CD14-positive monocyte (primary cell): ENCODE data around the gene MFSD2B. TPM values are rescaled to one million over a fixed set of nuclear protein-coding genes. Genes with fewer than 3 reads are reported as not detected.

Experiments
- DNase-seq, 3 donors: peaks; one replicate each; pipeline ENCODE4 v3.0.0-alpha.2; 2011 to 2022
- H2AFZ ChIP-seq: 2 replicates; pipeline ENCODE4 v1.6.0; 2012; ENCODE audit warnings: mild to moderate bottlenecking, low read depth, low read length, inconsistent platforms; ENCODE audit not compliant: insufficient read depth, poor library complexity, severe bottlenecking
- H3K27ac ChIP-seq, 2 donors: 1 replicate in 1 of 2; 2 replicates in 1 of 2; pipeline ENCODE4 v1.5.1; 2012 to 2013; ENCODE audit warnings: low read length in 2 of 2, control low read depth in 1 of 2, inconsistent platforms in 1 of 2, low read depth in 1 of 2, mild to moderate bottlenecking in 1 of 2
- H3K27me3 ChIP-seq, 2 donors: one replicate each; pipeline versions ENCODE4 v1.6.0 to v1.6.1; 2011 to 2013; ENCODE audit warnings: low read length in 2 of 2; ENCODE audit not compliant: control insufficient read depth in 2 of 2, insufficient read depth in 2 of 2
- H3K36me3 ChIP-seq, 2 donors: replicated peaks in 1 of 2; 1 replicate in 1 of 2; 2 replicates in 1 of 2; pipeline versions ENCODE4 v1.5.1 to v1.6.1; 2012 to 2013; ENCODE audit warnings: low read length in 2 of 2, control low read depth in 1 of 2, inconsistent platforms in 1 of 2, mild to moderate bottlenecking in 1 of 2; ENCODE audit not compliant: insufficient read depth in 2 of 2, control insufficient read depth in 1 of 2
- H3K4me1 ChIP-seq, 2 donors: 1 replicate in 1 of 2; 2 replicates in 1 of 2; pipeline versions ENCODE4 v1.5.1 to v1.6.1; 2012 to 2013; ENCODE audit warnings: low read length in 2 of 2, control low read depth in 1 of 2, inconsistent platforms in 1 of 2, mild to moderate bottlenecking in 1 of 2, moderate library complexity in 1 of 2; ENCODE audit not compliant: insufficient read depth in 2 of 2, control insufficient read depth in 1 of 2
- H3K4me2 ChIP-seq: replicated peaks from 2 replicates; pipeline ENCODE3; 2012; ENCODE audit warnings: low read length, moderate library complexity, mild to moderate bottlenecking; ENCODE audit not compliant: poor library complexity, severe bottlenecking; ENCODE audit errors: extremely low read depth
- H3K4me3 ChIP-seq, 3 experiments: fragments of 200-600 bp in 1 of 3; sonication (generic) in 1 of 3; replicated peaks in 1 of 3; 1 replicate in 2 of 3; 2 replicates in 1 of 3; pipeline ENCODE4 v1.5.1; 2011 to 2013; ENCODE audit warnings: low read length in 3 of 3, mild to moderate bottlenecking in 3 of 3, control low read depth in 2 of 3, low read depth in 2 of 3, inconsistent platforms in 1 of 3, moderate library complexity in 1 of 3
- H3K79me2 ChIP-seq: 2 replicates; pipeline ENCODE4 v1.6.0; 2012; ENCODE audit warnings: mild to moderate bottlenecking, control low read depth, inconsistent platforms, low read length, moderate library complexity; ENCODE audit not compliant: insufficient read depth
- H3K9ac ChIP-seq: 2 replicates; pipeline ENCODE4 v1.6.0; 2017; ENCODE audit warnings: low read length, mild to moderate bottlenecking; ENCODE audit not compliant: insufficient read depth, poor library complexity, severe bottlenecking
- H3K9me3 ChIP-seq, 2 donors: replicated peaks in 1 of 2; 1 replicate in 1 of 2; 2 replicates in 1 of 2; pipeline versions ENCODE4 v1.5.1 to v1.6.1; 2012 to 2013; ENCODE audit warnings: low read length in 2 of 2, control low read depth in 1 of 2; ENCODE audit not compliant: control insufficient read depth in 1 of 2, insufficient read depth in 1 of 2
- H4K20me1 ChIP-seq: 2 replicates; pipeline ENCODE4 v1.6.0; 2012; ENCODE audit warnings: mild to moderate bottlenecking, low read length, control low read depth, moderate library complexity; ENCODE audit not compliant: insufficient read depth
- H3K27ac Mint-ChIP-seq, 7 donors: one replicate each; pipeline ENCODE4 v1.8.0; 2020; ENCODE audit warnings: mild to moderate bottlenecking in 7 of 7, mixed read lengths in 7 of 7, moderate library complexity in 6 of 7, inconsistent platforms in 2 of 7
- H3K27me3 Mint-ChIP-seq, 3 donors: one replicate each; pipeline ENCODE4 v1.8.0; 2021 to 2022; ENCODE audit warnings: low read depth in 3 of 3, mild to moderate bottlenecking in 3 of 3, mixed read lengths in 3 of 3, moderate library complexity in 3 of 3, inconsistent platforms in 1 of 3
- H3K36me3 Mint-ChIP-seq, 2 donors: one replicate each; pipeline ENCODE4 v1.8.0; 2020; ENCODE audit warnings: mixed read lengths in 2 of 2, inconsistent platforms in 1 of 2, mild to moderate bottlenecking in 1 of 2
- H3K4me1 Mint-ChIP-seq: one replicate; pipeline ENCODE4 v1.8.0; 2020; ENCODE audit warnings: mild to moderate bottlenecking, mixed read lengths
- H3K4me3 Mint-ChIP-seq, 2 donors: one replicate each; pipeline ENCODE4 v1.8.0; 2020; ENCODE audit warnings: mild to moderate bottlenecking in 2 of 2, mixed read lengths in 2 of 2, moderate library complexity in 1 of 2
- H3K9me3 Mint-ChIP-seq, 7 donors: one replicate each; pipeline ENCODE4 v1.8.0; 2020 to 2022; ENCODE audit warnings: mixed read lengths in 7 of 7, mild to moderate bottlenecking in 6 of 7, moderate library complexity in 6 of 7, inconsistent platforms in 2 of 7
- CTCF ChIP-seq: fragments of 200-600 bp; IDR thresholded peaks from one replicate; pipeline ENCODE4 v1.8.0; 2022; ENCODE audit warnings: antibody characterized with exemption, mild to moderate bottlenecking
- WGBS: methylation state at CpG from one replicate; pipeline ENCODE4 v1.1.5; 2013; ENCODE audit warnings: missing lambda C conversion rate; ENCODE audit not compliant: insufficient coverage; 5-methylcytosine and 5-hydroxymethylcytosine counted together
- intact Hi-C, 2 donors: fragments of 100-400 bp; cut with micrococcal nuclease; formaldehyde crosslinking; loops; one replicate each; pipeline versions ENCODE4 v1.15.0 to v1.15.1; 2023
- polyA plus RNA-seq, 3 donors: library from polyadenylated mRNA; depleted of rRNA in 1 of 3; unstranded in 2 of 3; stranded (reverse) in 1 of 3; fragments of 300-500 nt in 2 of 3; fragments of >200 nt in 1 of 3; fragmentation: Illumina TruSeq in 2 of 3; gene quantifications; 1 replicate in 2 of 3; 2 replicates in 1 of 3; pipeline ENCODE4 v1.2.3, GENCODE V29; 2012 to 2021

The MFSD2B gene
- polyA plus RNA-seq, 3 donors = 0.03 to 0.46 TPM; not detected in 1

GRCh38 chr2:24016853-24017703, 7.2 kb downstream of the MFSD2B start:
- no peak for TF ChIP-seq CTCF
- WGBS = 93% methylated on average over 32 of the region's 35 CpGs
- DNase-seq = no peak
- peaks cover 0 to 4% of the 10 kb centered on the region in 2 donors for H3K27me3 ChIP-seq
- H3K4me3 ChIP-seq = no peak overlapping the region
- no peak overlapping the region for H2AFZ ChIP-seq
- no peak overlapping the region for H3K9ac ChIP-seq
- intact Hi-C loops = no loop called here
- H3K36me3 ChIP-seq = no peaks in the 10 kb centered on the region
- no peaks in the 10 kb centered on the region for H3K9me3 ChIP-seq
- H3K79me2 ChIP-seq = no peaks in the 10 kb centered on the region
- H3K4me3 Mint-ChIP-seq = no peak overlapping the region
- H3K27me3 Mint-ChIP-seq = peaks cover 5 to 12% (median 10%) of the 10 kb centered on the region in 3 donors
- H3K4me2 ChIP-seq = no peak overlapping the region
- H4K20me1 ChIP-seq = no peaks in the 10 kb centered on the region
- H3K4me1 Mint-ChIP-seq = peaks cover 6% of the 10 kb centered on the region
- H3K27ac ChIP-seq = no peak overlapping the region
- peaks cover 0 to 2% (median 0%) of the 10 kb centered on the region in 7 donors for H3K9me3 Mint-ChIP-seq
- H3K27ac Mint-ChIP-seq = no peak overlapping the region
- no peaks in the 10 kb centered on the region for H3K36me3 Mint-ChIP-seq
- no peaks in the 10 kb centered on the region for H3K4me1 ChIP-seq

- Histone ChIP-seq H3K9me3 (no peaks in the 10 kb centered on the region), H2AFZ (no peak overlapping the region), H4K20me1 (no peaks in the 10 kb centered on the region), H3K9ac (no peak overlapping the region), H3K36me3 (peaks cover 0 to 4% of the 10 kb centered on the region in 2 donors), H3K27ac (no peak overlapping the region), H3K79me2 (no peaks in the 10 kb centered on the region), H3K4me3 (no peak overlapping the region), H3K4me2 (no peak overlapping the region), H3K27me3 (peaks cover 0 to 2% of the 10 kb centered on the region in 2 donors), H3K4me1 (no peaks in the 10 kb centered on the region)
- 65% methylated on average over 3 of the region's 8 CpGs for WGBS
- peaks cover 0 to under 1% (median 0%) of the 10 kb centered on the region in 7 donors for H3K9me3 Mint-ChIP-seq
- no peak for DNase-seq
- H3K27ac Mint-ChIP-seq = no peak overlapping the region
- H3K36me3 Mint-ChIP-seq = peaks cover 4 to 5% of the 10 kb centered on the region in 2 donors
- intact Hi-C loops = no loop called here
- H3K4me3 Mint-ChIP-seq = no peak overlapping the region
- no peak for TF ChIP-seq CTCF
- peaks cover 3% of the 10 kb centered on the region for H3K4me1 Mint-ChIP-seq
- H3K27me3 Mint-ChIP-seq = peaks cover 1 to 7% (median 5%) of the 10 kb centered on the region in 3 donors
Observed at GRCh38 chr2:24017711-24018110, 7.8 kb downstream of the MFSD2B start.
